K562 treated with DMSO at 1 percent for 48 hours (cell line): Measurements from ENCODE around the gene CREB3L4. TPM values are rescaled to one million over a fixed set of nuclear protein-coding genes. Genes with fewer than 3 reads are reported as not detected.

Experiments used
- total RNA-seq: library from RNA; unstranded; fragments of 300-600 nt; gene quantifications from 2 replicates; pipeline ENCODE4 v1.2.3, GENCODE V29; 2022; ENCODE audit warnings: low replicate concordance; ENCODE audit errors: extremely low read depth

The CREB3L4 gene, protein sequence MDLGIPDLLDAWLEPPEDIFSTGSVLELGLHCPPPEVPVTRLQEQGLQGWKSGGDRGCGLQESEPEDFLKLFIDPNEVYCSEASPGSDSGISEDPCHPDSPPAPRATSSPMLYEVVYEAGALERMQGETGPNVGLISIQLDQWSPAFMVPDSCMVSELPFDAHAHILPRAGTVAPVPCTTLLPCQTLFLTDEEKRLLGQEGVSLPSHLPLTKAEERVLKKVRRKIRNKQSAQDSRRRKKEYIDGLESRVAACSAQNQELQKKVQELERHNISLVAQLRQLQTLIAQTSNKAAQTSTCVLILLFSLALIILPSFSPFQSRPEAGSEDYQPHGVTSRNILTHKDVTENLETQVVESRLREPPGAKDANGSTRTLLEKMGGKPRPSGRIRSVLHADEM
- total RNA-seq = not detected in 2 replicates

DNA sequence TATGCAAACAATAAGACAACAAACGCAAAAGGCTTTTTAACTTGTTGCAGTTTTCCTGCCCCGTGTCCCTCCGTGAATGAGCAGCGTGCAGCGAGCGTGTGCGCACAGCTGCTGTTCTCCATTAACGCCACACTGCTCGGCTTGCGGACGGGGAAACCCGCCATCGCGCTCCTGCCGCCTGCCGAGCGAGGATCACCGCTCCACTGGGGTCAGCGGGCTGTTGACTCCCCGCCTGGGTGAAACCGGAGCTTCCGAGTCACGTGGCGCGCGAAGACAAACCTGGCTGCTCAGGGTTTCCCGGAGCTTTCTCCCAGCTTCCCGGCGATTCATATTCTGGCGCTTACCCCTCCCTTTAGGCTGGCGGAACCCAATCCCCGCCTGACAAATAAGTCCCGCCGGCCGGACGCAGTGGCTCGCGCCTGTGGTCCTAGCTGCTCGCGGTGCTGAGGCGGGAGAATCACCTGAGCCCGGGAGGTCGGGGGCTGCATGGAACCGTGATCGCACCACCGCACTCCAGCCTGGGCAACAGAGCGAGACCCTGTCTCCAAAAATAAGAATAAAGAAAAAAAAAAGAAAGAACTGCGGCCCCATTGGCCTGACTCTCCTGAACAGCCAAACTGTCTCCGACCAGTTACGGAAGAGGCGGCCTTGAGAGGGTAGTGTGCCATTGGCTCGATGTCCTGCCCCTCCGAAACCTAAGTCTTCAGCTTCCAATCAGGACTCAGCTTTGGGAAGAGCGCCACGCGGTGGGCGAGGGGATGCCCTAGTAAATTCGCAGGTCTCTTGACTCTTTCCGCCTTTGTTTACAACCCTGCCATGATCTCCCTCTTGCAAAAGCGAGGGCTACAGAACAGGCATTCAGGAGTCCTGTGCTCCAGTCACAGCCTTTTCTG lies at the start of gene CREB3L4:
Gene CREB3L4, plus strand, starts transcription at position 796 of the 893 bp plus-strand sequence. CDS start 624 bp downstream, outside the sequence.

DNA sequence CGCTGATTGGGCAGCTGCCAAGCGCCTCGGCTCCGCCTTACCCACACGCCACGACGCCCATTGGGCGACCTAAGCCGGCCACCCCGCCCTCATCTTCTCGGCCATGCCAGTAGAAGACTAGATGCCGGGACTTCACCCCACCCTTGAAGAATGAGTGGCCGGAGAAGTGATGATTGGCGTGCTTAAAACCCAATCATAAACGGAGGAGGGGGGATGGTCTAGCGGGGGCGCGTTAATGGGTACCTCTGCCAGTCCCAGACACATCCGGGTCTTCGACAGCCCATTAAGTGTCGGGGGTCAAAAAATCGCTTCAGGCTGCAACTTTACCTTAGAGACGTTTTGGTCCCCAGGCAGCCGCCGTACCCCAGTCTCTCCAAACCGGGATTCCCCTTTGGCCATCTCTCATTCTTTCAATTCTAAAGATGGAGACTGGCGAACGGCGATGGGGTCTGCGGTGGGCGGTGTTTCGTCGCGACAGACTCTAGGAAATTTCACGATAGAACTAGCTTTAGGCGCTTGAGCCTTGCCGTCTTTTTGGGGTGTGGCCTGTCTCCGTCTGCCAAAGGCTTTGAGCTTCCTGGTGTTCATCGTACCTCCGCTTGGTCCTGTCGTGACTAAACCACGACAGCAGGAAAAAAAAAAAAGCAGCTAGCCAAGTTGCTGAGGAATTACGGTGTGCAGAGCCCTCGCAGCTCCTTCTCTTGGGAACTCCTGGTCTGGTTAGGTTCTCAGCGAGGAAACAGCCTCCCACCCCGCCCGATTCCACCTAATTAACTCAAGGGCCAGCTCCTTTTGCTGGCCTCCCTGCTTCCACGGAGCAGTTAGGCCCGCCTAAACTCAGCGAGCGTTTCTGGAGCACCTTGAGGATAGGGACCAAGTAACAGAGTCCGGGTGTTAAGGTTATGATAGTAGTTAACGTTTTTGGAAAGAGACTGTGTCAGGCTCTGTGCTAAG lies 44.5 kb upstream of the CREB3L4 start, which contains the start of gene GATAD2B:
Gene GATAD2B, minus strand, starts transcription at position 1 of the 954 bp plus-strand sequence. CDS start 94,625 bp downstream, outside the sequence.

DNA sequence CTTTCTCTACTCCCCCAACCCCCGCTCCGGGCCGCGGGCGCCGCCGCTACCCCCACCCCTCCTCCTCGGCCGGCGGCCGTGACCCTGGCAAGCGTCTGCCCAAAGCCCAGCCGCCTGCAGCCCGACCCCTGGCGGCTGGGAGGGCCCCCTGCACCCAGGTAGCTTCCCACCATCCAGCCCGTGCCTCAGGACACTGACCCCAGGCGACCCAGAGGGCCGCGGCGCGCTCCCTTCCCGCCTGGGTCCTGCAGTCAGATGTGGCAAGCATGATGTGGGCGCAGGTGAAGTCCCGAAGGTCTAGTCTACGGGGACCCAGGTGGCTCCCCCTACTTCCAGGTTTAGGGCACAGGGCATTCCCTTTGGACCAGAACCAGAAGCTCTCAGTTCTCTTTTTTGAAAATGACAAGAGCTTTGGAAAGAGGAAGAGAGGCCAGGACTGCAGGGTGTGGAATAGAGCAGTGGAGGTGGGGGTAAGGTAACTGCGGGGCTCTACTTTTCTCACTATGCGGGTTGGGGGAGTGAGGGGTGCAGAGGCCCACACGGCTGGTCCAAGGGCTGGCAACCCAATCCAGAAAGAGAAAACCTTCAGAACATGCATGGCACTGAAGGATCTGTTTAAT lies 21.0 kb upstream of the CREB3L4 start, which contains the start of gene DENND4B:
Gene DENND4B, minus strand, starts transcription at position 97 of the 620 bp plus-strand sequence. CDS start 2,344 bp downstream, outside the sequence.

DNA sequence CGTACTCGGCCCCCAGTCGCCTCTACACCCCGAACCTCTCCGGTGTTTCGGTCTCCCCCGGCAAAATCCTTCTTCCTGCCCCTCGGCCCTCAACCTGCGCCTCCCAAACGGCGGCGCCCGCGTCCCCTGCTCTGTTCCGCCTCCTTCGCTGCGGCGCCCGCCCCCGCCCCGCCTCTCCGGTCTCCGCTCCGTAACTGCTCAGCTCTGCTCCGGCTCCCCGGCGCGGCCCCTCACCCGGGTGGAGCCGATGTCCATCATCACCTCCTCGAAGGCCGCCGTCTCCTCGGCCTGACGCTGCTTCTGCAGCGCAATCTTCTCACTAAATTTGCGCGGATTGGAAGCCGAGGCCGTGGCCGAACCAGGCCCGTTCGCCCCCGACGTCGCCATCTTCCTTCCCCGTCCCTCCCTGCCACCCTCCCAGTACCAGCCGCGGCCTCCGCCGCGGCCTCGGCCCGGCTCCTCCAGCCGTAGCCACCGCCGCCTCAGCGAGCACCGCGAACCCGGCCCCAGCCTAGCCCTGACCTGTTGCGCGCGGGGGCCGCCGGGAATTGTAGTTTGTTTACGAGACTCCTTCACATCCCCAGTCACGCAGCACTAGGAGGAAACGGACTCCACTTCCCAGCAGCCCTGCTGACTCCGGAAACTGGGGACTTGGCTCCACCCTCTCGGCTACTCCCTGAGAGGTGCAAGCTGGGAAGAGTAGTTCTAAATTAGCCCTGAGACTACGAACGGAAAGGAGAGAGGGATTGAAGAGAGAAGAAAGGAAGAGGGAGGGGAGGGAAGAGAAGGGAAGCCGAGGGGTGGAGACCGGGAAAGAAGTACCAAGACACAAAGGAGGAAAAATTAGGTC lies 9.4 kb upstream of the CREB3L4 start, which contains the start of gene CRTC2:
Gene CRTC2, minus strand, starts transcription at position 502 of the 850 bp plus-strand sequence. Its CDS starts 115 bp downstream, at position 387.

DNA sequence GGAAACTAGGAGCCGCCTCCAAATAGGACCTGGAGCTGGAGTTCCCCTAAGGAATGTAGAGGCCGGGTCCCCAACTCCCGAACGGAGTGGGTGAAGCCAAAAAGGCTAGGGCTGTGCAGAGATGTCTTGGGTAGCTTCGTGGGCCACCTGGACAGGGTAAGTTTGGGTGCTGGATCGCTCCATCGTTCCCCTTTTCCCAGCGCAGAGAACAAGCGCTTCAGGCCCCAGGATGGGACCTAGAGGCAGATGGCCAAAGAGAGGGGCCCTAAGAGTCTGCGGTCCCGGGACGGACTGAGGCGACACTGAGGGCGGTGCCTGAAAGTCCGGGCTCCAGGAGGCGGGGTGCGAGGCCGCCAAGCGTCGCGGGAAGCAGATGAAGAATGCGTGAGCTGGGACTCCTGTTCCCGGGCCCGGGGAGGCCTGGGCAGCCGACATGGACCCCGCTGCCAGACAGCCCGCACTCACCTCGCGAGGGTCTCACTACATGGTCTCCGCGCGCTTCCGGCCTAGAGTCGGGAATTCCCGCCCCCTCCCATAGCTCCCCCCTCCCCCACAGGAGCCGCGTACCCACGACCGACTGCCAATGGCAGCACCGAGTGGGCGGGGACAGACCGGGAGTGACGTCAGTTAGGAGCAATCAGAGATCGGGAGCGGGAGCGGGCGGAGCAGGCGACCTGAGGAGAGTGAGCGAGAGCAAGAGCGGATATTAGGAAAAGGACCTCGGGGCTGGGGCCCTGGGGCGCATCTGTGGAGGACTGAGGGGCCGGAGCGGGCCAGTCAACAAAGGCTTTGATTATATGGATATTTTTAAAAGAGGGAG lies 4.5 kb upstream of the CREB3L4 start, which contains the start of gene SLC39A1:
Gene SLC39A1, minus strand, starts transcription at position 508 of the 820 bp plus-strand sequence. CDS start 822 bp downstream, outside the sequence.

DNA sequence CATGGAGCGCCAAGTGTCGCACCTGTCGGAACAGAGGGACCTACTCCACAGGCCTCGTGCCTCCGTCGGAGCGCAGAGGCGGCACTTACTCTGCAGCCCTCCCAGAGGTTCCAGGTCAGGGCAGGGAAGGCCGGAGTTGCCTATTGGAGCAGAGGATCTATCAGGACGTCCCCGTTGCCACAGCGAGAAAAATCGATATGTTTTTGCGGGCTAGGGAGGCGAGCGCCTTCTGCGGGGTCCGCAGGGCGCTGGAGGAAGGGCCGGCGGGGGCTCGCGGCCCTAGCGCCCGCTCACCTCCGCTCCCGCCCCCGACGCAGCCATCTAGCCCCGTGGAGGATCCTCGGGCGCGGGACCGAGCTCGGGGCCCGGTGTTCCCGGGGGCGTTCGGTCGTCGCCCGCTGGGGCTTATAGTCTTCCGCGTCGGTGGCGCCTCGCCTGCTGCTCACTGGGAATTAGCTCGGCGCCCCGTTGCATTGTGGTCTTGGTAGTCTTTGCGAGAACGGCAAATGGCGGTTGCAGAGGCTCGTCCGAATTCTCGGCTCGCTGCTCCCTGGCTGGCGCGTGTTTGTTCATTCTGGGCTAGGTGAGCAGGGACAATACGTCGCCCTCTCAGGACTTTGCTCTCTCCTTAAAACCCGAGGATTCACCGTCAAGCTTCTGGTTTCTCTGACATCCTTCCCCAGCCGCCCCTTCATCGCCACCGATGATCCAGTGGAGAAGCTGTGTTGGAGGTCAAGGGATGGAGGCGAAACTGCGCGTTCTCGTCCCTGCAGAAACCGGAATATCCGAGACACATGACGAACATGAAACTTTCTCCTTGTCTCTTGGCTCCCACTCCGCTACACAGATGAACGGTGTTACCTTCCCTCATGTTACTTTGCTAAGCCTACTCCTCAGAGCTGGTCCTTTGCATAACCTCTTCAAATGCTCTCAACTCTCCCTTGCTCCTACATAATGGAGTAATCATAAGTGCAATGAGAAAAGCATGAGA lies 9.8 kb downstream of the CREB3L4 start, which contains the start of gene JTB:
Gene JTB, minus strand, starts transcription at position 425 of the 991 bp plus-strand sequence. Its CDS starts 422 bp downstream, at position 3.

DNA sequence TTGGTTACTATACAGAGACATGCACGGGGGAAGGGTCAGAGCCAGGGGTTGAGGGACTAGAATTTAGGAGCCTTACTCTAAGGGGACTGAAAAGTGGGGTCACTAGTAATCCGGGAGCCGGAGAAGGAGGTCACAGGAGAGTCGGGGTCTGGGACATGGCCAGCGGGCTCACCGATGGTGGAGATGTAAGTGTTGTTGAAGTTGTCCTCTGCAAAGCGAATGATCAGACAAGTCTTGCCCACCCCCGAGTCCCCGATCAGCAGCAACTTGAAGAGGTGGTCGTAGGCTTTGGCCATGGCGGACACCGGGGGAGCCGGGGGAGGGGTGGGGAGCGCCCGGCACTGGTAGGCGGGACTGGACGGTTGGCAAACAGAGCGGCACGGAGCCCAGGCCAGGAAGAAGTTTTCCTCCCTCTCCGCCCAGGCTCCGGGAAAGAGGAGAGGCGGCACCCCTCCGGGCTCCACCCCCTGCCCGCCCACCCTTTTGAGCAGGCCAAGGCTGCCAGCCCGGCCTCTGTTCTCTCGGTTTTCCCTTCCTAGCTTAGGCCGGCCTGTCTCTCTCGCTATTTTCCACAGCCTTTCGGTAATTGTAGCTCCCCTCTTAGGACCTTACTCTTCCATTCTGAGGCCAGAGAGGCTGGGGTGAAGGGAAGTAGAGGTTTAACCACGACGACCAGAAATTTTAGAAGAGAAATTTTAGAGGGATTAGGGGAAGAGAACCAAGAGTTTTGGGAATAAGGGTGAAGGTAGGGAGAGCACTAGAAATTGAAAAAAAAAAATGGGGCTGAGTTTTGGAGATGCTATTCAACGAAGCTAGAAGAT lies 18.4 kb downstream of the CREB3L4 start, which contains the start of gene RAB13:
Gene RAB13, minus strand, starts transcription at position 399 of the 821 bp plus-strand sequence. Its CDS starts 103 bp downstream, at position 296.

DNA sequence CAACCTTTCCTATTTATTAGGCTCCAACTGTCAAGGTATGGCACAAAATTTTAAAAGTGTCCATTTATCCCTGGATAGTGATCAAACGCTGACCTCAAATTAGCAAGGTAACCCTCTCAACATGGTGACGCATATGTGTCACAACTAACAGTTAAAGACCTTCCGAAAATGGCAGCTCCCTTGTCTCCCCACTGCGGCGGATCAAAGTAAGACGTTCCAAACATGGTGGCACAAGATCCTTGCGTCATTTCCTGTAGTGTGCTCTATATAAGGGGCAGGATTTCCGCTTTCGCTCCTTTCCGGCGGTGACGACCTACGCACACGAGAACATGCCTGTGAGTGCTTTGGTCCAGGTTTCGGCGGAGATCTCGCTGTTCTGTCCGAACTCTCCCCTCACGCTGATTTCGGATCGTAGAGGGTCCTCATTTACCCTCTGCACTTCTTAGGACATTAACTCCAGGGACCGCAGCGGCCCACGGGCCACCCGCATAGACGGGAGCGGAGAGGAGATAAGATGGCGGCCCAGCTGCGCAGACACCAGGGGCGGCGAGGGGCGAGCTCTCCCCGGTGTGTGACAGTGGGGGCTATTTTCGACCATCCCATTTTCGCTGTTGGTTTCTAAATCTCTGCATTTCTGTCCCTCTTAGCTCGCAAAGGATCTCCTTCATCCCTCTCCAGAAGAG lies 22.9 kb downstream of the CREB3L4 start, which contains the start of gene RPS27:
Gene RPS27, plus strand, starts transcription at position 295 of the 683 bp plus-strand sequence. Its CDS starts 35 bp downstream, at position 330.

Other genes with a start within 250 kb of the CREB3L4 start
- not detected in 2 replicates for gene INTS3, start 239.9 kb upstream of the CREB3L4 start, total RNA-seq
- gene SLC27A3, start 192.5 kb upstream of the CREB3L4 start, total RNA-seq = not detected in 2 replicates
- not detected in 2 replicates for gene GATAD2B, start 44.9 kb upstream of the CREB3L4 start, total RNA-seq
- not detected in 2 replicates for gene DENND4B, start 21.2 kb upstream of the CREB3L4 start, total RNA-seq
- gene CRTC2, start 9.3 kb upstream of the CREB3L4 start, total RNA-seq = not detected in 2 replicates
- gene SLC39A1, start 4.4 kb upstream of the CREB3L4 start, total RNA-seq = not detected in 2 replicates
- gene JTB, start 9.8 kb downstream of the CREB3L4 start, total RNA-seq = not detected in 2 replicates
- gene RAB13, start 18.4 kb downstream of the CREB3L4 start, total RNA-seq = not detected in 2 replicates
- gene RPS27, start 22.9 kb downstream of the CREB3L4 start, total RNA-seq = not detected in 2 replicates
- gene NUP210L, start 187.2 kb downstream of the CREB3L4 start, total RNA-seq = not detected in 2 replicates
- 253 TPM in 1 of 2 replicates, not detected in the other for gene TPM3, start 224.2 kb downstream of the CREB3L4 start, total RNA-seq
- gene CFAP141, start 238.4 kb downstream of the CREB3L4 start, total RNA-seq = not detected in 2 replicates